DMS153 treated with DMSO at 0.1 percent for 48 hours (cell line): ENCODE data around the gene HARBI1.

ENCODE experiments used
- DNase-seq: peaks from one replicate; lab custom pipeline; 2025; ENCODE audit not compliant: unreplicated experiment; lab: John Stamatoyannopoulos, UW

Gene HARBI1

GRCh38 chr11:46555267-46556054 is 61.6 kb downstream of the HARBI1 start:
- DNase-seq = no peak

GRCh38 chr11:46554213-46555147 is 62.5 kb downstream of the HARBI1 start:
- DNase-seq = no peak

GRCh38 chr11:46553814-46554212 is 63.2 kb downstream of the HARBI1 start:
- DNase-seq = no peak
